HL-60 (cell line): ENCODE results near the gene UBE2D4.
"Not testable (repeated sequence)": the region's sequence is repeated elsewhere in the genome, so short reads cannot be mapped to it uniquely, and the experiment has no call there.

Source experiments
- DNase-seq, 2 experiments: peaks; one replicate each; pipeline ENCODE4 v3.0.0-alpha.2; 2010 to 2020; ENCODE audit warnings: low read depth in 1 of 2, low spot score in 1 of 2
- H3K27ac ChIP-seq: fragments of 250-450 bp; sonication (Bioruptor Pico); replicated peaks from 2 replicates; pipeline ENCODE4 v1.5.1; 2020; ENCODE audit warnings: mild to moderate bottlenecking, moderate library complexity
- H3K27me3 ChIP-seq: fragments of 250-450 bp; sonication (Bioruptor Pico); 2 replicates; pipeline ENCODE4 v1.5.1; 2021; ENCODE audit warnings: mild to moderate bottlenecking, moderate library complexity; ENCODE audit not compliant: insufficient read depth, poor library complexity, severe bottlenecking
- H3K4me3 ChIP-seq: replicated peaks from 2 replicates; pipeline ENCODE4 v1.5.1; 2011; ENCODE audit warnings: mild to moderate bottlenecking, control low read depth, low read length; ENCODE audit not compliant: insufficient read depth
- GABPA ChIP-seq: IDR thresholded peaks from 2 replicates; pipeline ENCODE4 v1.6.1; 2012; ENCODE audit warnings: low read depth
- POLR2AphosphoS5 ChIP-seq: IDR thresholded peaks from 2 replicates; pipeline ENCODE4 v1.6.1; 2012; ENCODE audit warnings: low read depth
- SPI1 ChIP-seq: IDR thresholded peaks from 2 replicates; pipeline ENCODE4 v1.6.1; 2012; ENCODE audit warnings: low read depth, mild to moderate bottlenecking, borderline replicate concordance
- TF ChIP-seq, protein P1 (sequence below): IDR thresholded peaks from 2 replicates; pipeline ENCODE4 v1.6.1; 2012; ENCODE audit warnings: low read depth; ENCODE audit not compliant: insufficient replicate concordance
- TF ChIP-seq, protein P2 (sequence below): IDR thresholded peaks from one replicate; pipeline ENCODE4 v1.5.1; 2011; ENCODE audit warnings: low read length, control low read depth, inconsistent platforms; ENCODE audit not compliant: insufficient read depth

Gene UBE2D4

DNA sequence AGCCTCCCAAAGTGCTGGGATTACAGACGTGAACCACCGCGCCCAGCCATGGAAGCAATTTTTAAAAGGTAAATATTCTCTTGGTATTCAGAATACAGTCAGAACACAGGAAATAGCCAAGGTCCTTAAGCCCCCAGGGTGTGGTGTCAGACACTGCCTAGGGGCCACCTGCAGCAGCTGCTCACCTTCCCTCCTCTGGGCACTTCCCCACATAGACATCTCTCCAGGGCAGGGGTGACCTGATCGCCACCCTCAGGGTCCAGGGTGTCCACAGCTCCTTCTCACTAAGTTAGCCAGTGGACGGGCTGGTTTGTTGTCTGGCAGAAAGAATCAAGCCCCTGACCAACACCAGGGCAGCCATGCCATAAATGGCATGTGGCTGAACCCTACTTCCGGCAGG lies 35.8 kb upstream of the UBE2D4 start:
- Histone ChIP-seq H3K27me3 (no peaks in the 10 kb centered on the region), H3K27ac (no peak overlapping the region), H3K4me3 (no peak overlapping the region)
- TF ChIP-seq POLR2AphosphoS5, result no peak
- no peak for TF ChIP-seq GABPA
- TF ChIP-seq, protein P1, sequence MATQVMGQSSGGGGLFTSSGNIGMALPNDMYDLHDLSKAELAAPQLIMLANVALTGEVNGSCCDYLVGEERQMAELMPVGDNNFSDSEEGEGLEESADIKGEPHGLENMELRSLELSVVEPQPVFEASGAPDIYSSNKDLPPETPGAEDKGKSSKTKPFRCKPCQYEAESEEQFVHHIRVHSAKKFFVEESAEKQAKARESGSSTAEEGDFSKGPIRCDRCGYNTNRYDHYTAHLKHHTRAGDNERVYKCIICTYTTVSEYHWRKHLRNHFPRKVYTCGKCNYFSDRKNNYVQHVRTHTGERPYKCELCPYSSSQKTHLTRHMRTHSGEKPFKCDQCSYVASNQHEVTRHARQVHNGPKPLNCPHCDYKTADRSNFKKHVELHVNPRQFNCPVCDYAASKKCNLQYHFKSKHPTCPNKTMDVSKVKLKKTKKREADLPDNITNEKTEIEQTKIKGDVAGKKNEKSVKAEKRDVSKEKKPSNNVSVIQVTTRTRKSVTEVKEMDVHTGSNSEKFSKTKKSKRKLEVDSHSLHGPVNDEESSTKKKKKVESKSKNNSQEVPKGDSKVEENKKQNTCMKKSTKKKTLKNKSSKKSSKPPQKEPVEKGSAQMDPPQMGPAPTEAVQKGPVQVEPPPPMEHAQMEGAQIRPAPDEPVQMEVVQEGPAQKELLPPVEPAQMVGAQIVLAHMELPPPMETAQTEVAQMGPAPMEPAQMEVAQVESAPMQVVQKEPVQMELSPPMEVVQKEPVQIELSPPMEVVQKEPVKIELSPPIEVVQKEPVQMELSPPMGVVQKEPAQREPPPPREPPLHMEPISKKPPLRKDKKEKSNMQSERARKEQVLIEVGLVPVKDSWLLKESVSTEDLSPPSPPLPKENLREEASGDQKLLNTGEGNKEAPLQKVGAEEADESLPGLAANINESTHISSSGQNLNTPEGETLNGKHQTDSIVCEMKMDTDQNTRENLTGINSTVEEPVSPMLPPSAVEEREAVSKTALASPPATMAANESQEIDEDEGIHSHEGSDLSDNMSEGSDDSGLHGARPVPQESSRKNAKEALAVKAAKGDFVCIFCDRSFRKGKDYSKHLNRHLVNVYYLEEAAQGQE, result no peak
- TF ChIP-seq, protein P2, sequence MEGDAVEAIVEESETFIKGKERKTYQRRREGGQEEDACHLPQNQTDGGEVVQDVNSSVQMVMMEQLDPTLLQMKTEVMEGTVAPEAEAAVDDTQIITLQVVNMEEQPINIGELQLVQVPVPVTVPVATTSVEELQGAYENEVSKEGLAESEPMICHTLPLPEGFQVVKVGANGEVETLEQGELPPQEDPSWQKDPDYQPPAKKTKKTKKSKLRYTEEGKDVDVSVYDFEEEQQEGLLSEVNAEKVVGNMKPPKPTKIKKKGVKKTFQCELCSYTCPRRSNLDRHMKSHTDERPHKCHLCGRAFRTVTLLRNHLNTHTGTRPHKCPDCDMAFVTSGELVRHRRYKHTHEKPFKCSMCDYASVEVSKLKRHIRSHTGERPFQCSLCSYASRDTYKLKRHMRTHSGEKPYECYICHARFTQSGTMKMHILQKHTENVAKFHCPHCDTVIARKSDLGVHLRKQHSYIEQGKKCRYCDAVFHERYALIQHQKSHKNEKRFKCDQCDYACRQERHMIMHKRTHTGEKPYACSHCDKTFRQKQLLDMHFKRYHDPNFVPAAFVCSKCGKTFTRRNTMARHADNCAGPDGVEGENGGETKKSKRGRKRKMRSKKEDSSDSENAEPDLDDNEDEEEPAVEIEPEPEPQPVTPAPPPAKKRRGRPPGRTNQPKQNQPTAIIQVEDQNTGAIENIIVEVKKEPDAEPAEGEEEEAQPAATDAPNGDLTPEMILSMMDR, result no peak
- no peak for TF ChIP-seq SPI1
- no peak for DNase-seq

DNA sequence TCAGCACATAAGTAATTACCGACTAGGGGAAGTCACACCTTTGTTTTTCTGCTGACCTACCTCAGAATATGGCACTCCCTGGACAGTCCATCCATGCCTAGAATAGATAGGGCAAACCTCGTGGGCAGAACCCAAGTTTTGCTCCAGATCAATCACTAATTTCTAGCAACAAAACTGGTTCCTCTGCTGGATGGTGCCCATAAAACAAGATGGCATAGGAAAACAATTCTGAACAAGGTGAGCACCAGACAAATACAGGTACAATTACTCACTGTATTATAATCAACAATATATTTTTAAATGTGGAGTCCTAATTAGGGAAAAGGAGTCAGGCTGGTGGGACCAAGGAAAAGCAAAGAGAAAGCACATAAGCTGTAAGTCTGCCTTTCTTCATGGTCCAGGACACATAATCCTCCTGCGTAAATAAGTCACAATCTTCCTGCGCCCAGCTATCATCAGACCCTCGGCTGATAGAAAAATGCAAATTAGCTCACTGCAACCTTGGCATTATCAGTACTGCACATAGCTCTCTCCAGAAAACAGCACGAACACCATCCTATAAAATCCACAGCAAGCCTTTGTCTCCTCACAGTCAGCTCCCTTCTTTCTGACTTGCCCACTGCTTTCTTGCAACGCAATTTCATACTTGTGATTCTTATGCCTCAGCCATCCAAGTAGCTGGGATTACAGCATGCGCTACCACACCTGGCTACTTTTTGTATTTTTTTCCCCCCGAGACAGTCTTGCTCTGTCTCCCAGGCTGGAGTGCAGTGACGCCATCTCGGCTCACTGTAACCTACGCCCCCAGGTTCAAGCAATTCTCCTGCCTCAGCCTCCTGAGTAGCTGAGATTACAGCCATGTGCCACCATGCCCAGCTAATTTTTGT lies 34.9 kb upstream of the UBE2D4 start:
- no peak for DNase-seq
- H3K27ac ChIP-seq, result no peak overlapping the region
- TF ChIP-seq GABPA, result no peak
- TF ChIP-seq POLR2AphosphoS5, result no peak
- TF ChIP-seq, protein P2, result no peak
- no peak for TF ChIP-seq SPI1
- TF ChIP-seq, protein P1, result no peak
- no peak overlapping the region for H3K4me3 ChIP-seq
- no peaks in the 10 kb centered on the region for H3K27me3 ChIP-seq

DNA sequence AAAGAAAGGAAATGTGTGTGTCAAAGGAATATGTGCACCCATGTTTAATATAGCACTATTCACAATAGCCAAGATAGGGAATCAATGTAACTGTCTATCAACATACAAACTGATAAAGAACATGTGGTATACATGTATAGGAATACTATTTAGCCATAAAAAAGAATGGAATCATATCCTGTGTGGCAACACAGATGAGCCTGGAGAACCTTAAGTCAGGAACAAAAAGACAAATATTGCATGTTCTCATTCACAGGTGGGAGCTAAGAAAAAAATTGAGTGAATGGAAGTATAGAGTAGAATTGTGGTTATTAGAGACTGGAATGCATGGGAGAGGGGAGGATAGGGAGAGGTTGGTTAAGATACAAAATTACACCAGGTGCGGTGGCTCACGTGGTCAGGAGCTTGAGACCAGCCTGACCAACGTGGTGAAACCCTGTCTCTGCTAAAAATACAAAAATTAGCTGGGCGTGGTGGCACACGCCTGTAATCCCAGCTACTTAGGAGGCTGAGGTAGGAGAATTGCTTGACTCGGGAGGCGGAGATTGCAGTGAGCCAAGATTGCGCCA lies 30.3 kb upstream of the UBE2D4 start:
- H3K4me3 ChIP-seq, result no peak overlapping the region
- no peaks in the 10 kb centered on the region for H3K27me3 ChIP-seq
- no peak for DNase-seq
- no peak for TF ChIP-seq SPI1
- no peak for TF ChIP-seq GABPA
- TF ChIP-seq, protein P1, result no peak
- TF ChIP-seq, protein P2, result no peak
- TF ChIP-seq POLR2AphosphoS5, result no peak
- no peak overlapping the region for H3K27ac ChIP-seq

DNA sequence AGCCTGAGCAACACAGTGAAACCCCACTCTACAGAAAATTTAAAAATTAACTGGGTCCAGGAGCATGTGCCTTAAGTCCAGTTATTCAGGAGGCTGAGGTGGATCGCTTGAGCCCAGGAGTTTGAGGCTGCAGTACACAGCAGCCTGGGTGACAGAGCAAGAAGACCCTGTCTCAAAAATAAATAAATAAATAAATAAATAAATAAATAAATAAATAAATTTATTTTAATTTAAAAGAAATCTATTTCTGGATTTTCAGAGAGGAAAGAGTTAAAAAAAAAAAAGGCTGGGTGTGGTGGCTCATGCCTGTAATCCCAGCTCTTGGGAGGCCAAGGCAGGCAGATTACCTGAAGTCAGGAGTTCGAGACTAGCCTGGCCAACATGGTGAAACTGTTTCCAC lies 27.7 kb upstream of the UBE2D4 start:
- H3K4me3 ChIP-seq, result not testable (repeated sequence)

More for the DNA sequence above, 27.7 kb upstream of the UBE2D4 start:
- not testable (repeated sequence) for H3K27me3 ChIP-seq, DNase-seq, H3K27ac ChIP-seq
